ENCODE measurements around the gene SUPT20HL2.
"Not testable (repeated sequence)": the region's sequence is repeated elsewhere in the genome, so short reads cannot be mapped to it uniquely, and the experiment has no call there.

The SUPT20HL2 gene

GRCh38 chrX:24309580-24310374 lies 4.1 kb downstream of the SUPT20HL2 start:
- DNase-seq = not testable (repeated sequence)

GRCh38 chrX:24308803-24309202 lies 5.1 kb downstream of the SUPT20HL2 start:
- not testable (repeated sequence) for DNase-seq

- no peak for DNase-seq
These were observed 7.4 kb downstream of the SUPT20HL2 start for GRCh38 chrX:24306440-24306839.

- DNase-seq = no peak
These were observed 8.0 kb downstream of the SUPT20HL2 start for GRCh38 chrX:24305905-24306304.

- no peak for DNase-seq
These were observed 12.1 kb downstream of the SUPT20HL2 start for GRCh38 chrX:24301806-24302205.

GRCh38 chrX:24301060-24301459 lies 12.8 kb downstream of the SUPT20HL2 start:
- DNase-seq = no peak

- no peak for DNase-seq
These were observed 15.7 kb downstream of the SUPT20HL2 start for GRCh38 chrX:24298191-24298590.

- no peak for DNase-seq
These were observed 19.2 kb downstream of the SUPT20HL2 start for GRCh38 chrX:24294619-24295018.

- DNase-seq = no peak
These were observed 20.5 kb downstream of the SUPT20HL2 start for GRCh38 chrX:24293412-24293811.

GRCh38 chrX:24292353-24292752 lies 21.5 kb downstream of the SUPT20HL2 start:
- DNase-seq = no peak

GRCh38 chrX:24285082-24285481 lies 28.8 kb downstream of the SUPT20HL2 start:
- DNase-seq = no peak

- no peak for DNase-seq
These were observed 30.6 kb downstream of the SUPT20HL2 start for GRCh38 chrX:24283127-24283794.

GRCh38 chrX:24282381-24283126 lies 31.3 kb downstream of the SUPT20HL2 start:
- DNase-seq = no peak

GRCh38 chrX:24277405-24277804 lies 36.5 kb downstream of the SUPT20HL2 start:
- no peak for DNase-seq

- no peak for DNase-seq
These were observed 37.9 kb downstream of the SUPT20HL2 start for GRCh38 chrX:24276015-24276414.

GRCh38 chrX:24271262-24271661 lies 42.6 kb downstream of the SUPT20HL2 start:
- no peak for DNase-seq

- no peak for DNase-seq
These were observed 45.1 kb downstream of the SUPT20HL2 start for GRCh38 chrX:24268786-24269185.

- no peak for DNase-seq
These were observed 46.9 kb downstream of the SUPT20HL2 start for GRCh38 chrX:24266996-24267395.

GRCh38 chrX:24264383-24264782 lies 49.5 kb downstream of the SUPT20HL2 start:
- no peak for DNase-seq

- DNase-seq = no peak
These were observed 51.6 kb downstream of the SUPT20HL2 start for GRCh38 chrX:24262309-24262708.
